ENCODE data around the gene EIF4G3.

DNA sequence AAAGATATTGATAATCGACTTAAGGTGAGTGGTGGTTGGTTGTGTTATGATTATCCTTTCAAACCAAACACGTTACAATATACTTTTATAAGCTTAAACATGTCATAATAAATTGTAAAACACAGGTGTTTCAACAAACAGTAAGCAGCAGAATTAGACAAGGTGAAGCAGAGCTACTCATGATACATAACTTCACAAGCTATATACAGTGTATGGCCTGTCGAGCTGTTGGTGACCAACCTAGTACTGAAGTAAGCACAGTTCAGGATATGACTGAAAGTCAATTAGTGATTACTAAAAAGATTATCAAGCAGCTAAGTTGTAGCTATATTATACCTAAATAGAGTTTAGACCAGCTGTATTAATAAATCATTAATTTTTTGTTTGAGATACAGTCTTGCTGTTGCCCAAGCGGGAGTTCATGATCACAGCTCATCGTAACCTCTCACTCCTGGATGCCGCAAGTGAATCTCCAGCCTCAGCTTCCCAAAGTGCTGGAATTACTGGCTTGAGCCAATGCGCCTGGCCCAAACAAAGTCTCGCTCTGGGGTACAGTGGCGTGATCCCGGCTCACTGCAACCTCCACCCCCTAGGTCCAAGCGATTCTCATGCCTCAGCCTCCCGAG lies 148.1 kb downstream of the EIF4G3 start:
- TF ChIP-seq MAX (IDR thresholded peaks at IDR 0.05) (no peak), CREB1 (IDR thresholded peaks at IDR 0.05; ENCODE audit: low read depth) (no peak), CEBPB (IDR thresholded peaks at IDR 0.05) (no peak), REST (IDR thresholded peaks at IDR 0.05; ENCODE audit: low read depth) (no peak)
